HCT116 (cell line): ENCODE data around the gene IL1RAP. TPM values are rescaled to one million over a fixed set of nuclear protein-coding genes. Genes with fewer than 3 reads are reported as not detected.

Experiments used
- ATAC-seq: fragments of 200-7000 bp; cut with Tn5 transposase; 2 replicates; pipeline ENCODE4 v1.9.1; 2020; ENCODE audit warnings: mild to moderate bottlenecking, moderate library complexity
- BruUV-seq: library from RNA; stranded (reverse); fragments of 400-500 nt; replicated peaks from 2 replicates; lab custom pipeline; 2021; lab: Mats Ljungman, UMichigan
- CTCF ChIA-PET: fragments of 300-600 bp; sonication (Branson Sonifier 250); formaldehyde crosslinking; loops from one replicate; lab custom pipeline; 2021; ENCODE audit warnings: antibody characterized with exemption; lab: Charles Lee
- POLR2A ChIA-PET: fragments of 300-600, 350-600 bp; sonication (Branson Sonifier 250); formaldehyde crosslinking; loops from one replicate; lab custom pipeline; 2021; ENCODE audit warnings: antibody characterized with exemption; lab: Charles Lee
- RAD21 ChIA-PET, 2 experiments: fragments of 300-600 bp; sonication (Branson Sonifier 250); formaldehyde crosslinking; loops; one replicate each; lab custom pipeline; 2023; ENCODE audit warnings: low total read pairs in 2 of 2; ENCODE audit not compliant: uncharacterized antibody in 2 of 2, unreplicated experiment in 2 of 2, low non-redundant PET in 1 of 2; lab: Charles Lee
- DNase-seq: peaks from one replicate; pipeline ENCODE4 v3.0.0-alpha.2; 2010; ENCODE audit warnings: low read depth, low spot score
- H2AFZ ChIP-seq: fragments of 200-600 bp; shearing (Covaris generic), sonication (generic); 2 replicates; pipeline ENCODE4 v1.6.1; 2017; ENCODE audit warnings: low read depth, mixed run types, mixed read lengths, antibody characterized with exemption, low read length; ENCODE audit not compliant: poor library complexity, severe bottlenecking
- H3K27ac ChIP-seq: 2 replicates; pipeline ENCODE4 v1.5.1; 2012; ENCODE audit warnings: low read depth, low read length
- H3K27me3 ChIP-seq: fragments of 200-600 bp; sonication (generic); 2 replicates; pipeline ENCODE4 v1.6.1; 2016; ENCODE audit warnings: mixed run types, low read length, mixed read lengths; ENCODE audit not compliant: insufficient read depth
- H3K36me3 ChIP-seq, 2 experiments: fragments of 200-500 bp in 1 of 2; fragments of 200-600 bp in 1 of 2; sonication (Bioruptor generic) in 1 of 2; sonication (generic) in 1 of 2; 2 replicates each; pipeline versions ENCODE4 v1.5.1 to v1.6.1; 2014 to 2016; ENCODE audit warnings: low read length in 2 of 2, inconsistent platforms in 1 of 2, mixed read lengths in 1 of 2, mixed run types in 1 of 2; ENCODE audit not compliant: insufficient read depth in 2 of 2, control insufficient read depth in 1 of 2
- H3K4me1 ChIP-seq, 2 experiments: fragments of 200-600 bp in 1 of 2; sonication (generic) in 1 of 2; 2 replicates each; pipeline versions ENCODE4 v1.5.1 to v1.6.1; 2012 to 2017; ENCODE audit warnings: low read length in 2 of 2, inconsistent platforms in 1 of 2, mild to moderate bottlenecking in 1 of 2, mixed read lengths in 1 of 2, mixed run types in 1 of 2, moderate library complexity in 1 of 2; ENCODE audit not compliant: insufficient read depth in 2 of 2, control insufficient read depth in 1 of 2
- H3K4me2 ChIP-seq: fragments of 200-600 bp; sonication (generic); 2 replicates; pipeline ENCODE4 v1.6.1; 2017; ENCODE audit warnings: mixed run types, low read length, mixed read lengths
- H3K4me3 ChIP-seq, 2 experiments: fragments of 200-600 bp in 1 of 2; sonication (generic) in 1 of 2; replicated peaks in 1 of 2; 2 replicates each; pipeline ENCODE4 v1.5.1; 2011 to 2016; ENCODE audit warnings: low read length in 2 of 2, control low read depth in 1 of 2, low read depth in 1 of 2, mild to moderate bottlenecking in 1 of 2, mixed read lengths in 1 of 2, mixed run types in 1 of 2
- H3K79me2 ChIP-seq: fragments of 200-600 bp; sonication (generic); 2 replicates; pipeline ENCODE4 v1.6.1; 2017; ENCODE audit warnings: mild to moderate bottlenecking, mixed run types, low read length, moderate library complexity, mixed read lengths; ENCODE audit not compliant: insufficient read depth
- H3K9ac ChIP-seq: fragments of 200-600 bp; sonication (generic); 2 replicates; pipeline ENCODE4 v1.6.1; 2016; ENCODE audit warnings: low read length, mixed read lengths
- H3K9me2 ChIP-seq: fragments of 200-600 bp; sonication (generic), shearing (Covaris generic); 2 replicates; pipeline ENCODE4 v1.6.1; 2017; ENCODE audit warnings: mixed run types, mild to moderate bottlenecking, moderate library complexity; ENCODE audit not compliant: insufficient read depth
- H3K9me3 ChIP-seq, 2 experiments: fragments of 200-500 bp in 1 of 2; fragments of 200-600 bp in 1 of 2; sonication (Bioruptor generic) in 1 of 2; sonication (generic) in 1 of 2; 2 replicates each; pipeline ENCODE4 v1.6.1; 2014 to 2017; ENCODE audit warnings: low read length in 2 of 2, mixed read lengths in 2 of 2, inconsistent platforms in 1 of 2, low read depth in 1 of 2, mild to moderate bottlenecking in 1 of 2, mixed run types in 1 of 2, moderate library complexity in 1 of 2; ENCODE audit not compliant: control insufficient read depth in 1 of 2, insufficient read depth in 1 of 2
- H4K20me1 ChIP-seq: fragments of 200-600 bp; sonication (generic), shearing (Covaris generic); 2 replicates; pipeline ENCODE4 v1.6.1; 2017; ENCODE audit warnings: mixed run types, mild to moderate bottlenecking, moderate library complexity; ENCODE audit not compliant: insufficient read depth
- ATF3 ChIP-seq: IDR thresholded peaks from 2 replicates; pipeline ENCODE4 v1.6.1; 2012
- CEBPB ChIP-seq: IDR thresholded peaks from 2 replicates; pipeline ENCODE4 v1.6.1; 2012; ENCODE audit warnings: low read depth
- EZH2 ChIP-seq: fragments of 200-600 bp; sonication (generic); IDR thresholded peaks from 2 replicates; pipeline ENCODE4 v1.6.1; 2017; ENCODE audit warnings: antibody characterized with exemption, mixed run types
- FOSL1 ChIP-seq: IDR thresholded peaks from 2 replicates; pipeline ENCODE4 v1.6.1; 2012; ENCODE audit warnings: low read depth
- JUND ChIP-seq: IDR thresholded peaks from 2 replicates; pipeline ENCODE4 v1.6.1; 2012
- MAX ChIP-seq: IDR thresholded peaks from 2 replicates; pipeline ENCODE4 v1.6.1; 2012
- SP1 ChIP-seq: IDR thresholded peaks from 2 replicates; pipeline ENCODE4 v1.6.1; 2012; ENCODE audit warnings: low read depth
- SRF ChIP-seq: IDR thresholded peaks from 2 replicates; pipeline ENCODE4 v1.6.1; 2012; ENCODE audit warnings: low read depth
- TCF7L2 ChIP-seq: IDR thresholded peaks from 2 replicates; pipeline ENCODE4 v1.7.0; 2011; ENCODE audit warnings: borderline replicate concordance, inconsistent platforms; ENCODE audit not compliant: insufficient read depth, insufficient read length; ENCODE audit errors: extremely low read depth
- YY1 ChIP-seq: IDR thresholded peaks from 2 replicates; pipeline ENCODE4 v1.6.1; 2011; ENCODE audit warnings: low read length, low read depth, moderate library complexity, mild to moderate bottlenecking; ENCODE audit not compliant: insufficient replicate concordance; ENCODE audit errors: extremely low read depth
- ZNF274 ChIP-seq: fragments of 200-500 bp; sonication (Bioruptor generic); IDR thresholded peaks from 2 replicates; pipeline ENCODE4 v1.6.1; 2014; ENCODE audit warnings: mild to moderate bottlenecking, low read depth, low read length, inconsistent platforms
- intact Hi-C: fragments of 100-400 bp; cut with micrococcal nuclease; formaldehyde crosslinking; loops from 2 replicates; pipeline ENCODE4 v1.10.0; 2022
- total RNA-seq: library from RNA; stranded (reverse); gene quantifications from one replicate; pipeline ENCODE4 v1.2.1, GENCODE V29; 2021; ENCODE audit not compliant: unreplicated experiment
- TF ChIP-seq, protein P1 (sequence below): IDR thresholded peaks from 2 replicates; pipeline ENCODE4 v1.6.1; 2012; ENCODE audit warnings: low read depth

Gene IL1RAP
- total RNA-seq, 1 experiment from 2014 or later = 5.8 TPM

- H3K4me1 ChIP-seq = peaks cover 0 to 19% of the 10 kb centered on the region in 2 experiments; a peak in 1 of 4 replicates
- H3K36me3 ChIP-seq = no peaks in the 10 kb centered on the region
- POLR2A ChIA-PET = interaction anchor here (0.6 kb wide), 1 partner anchor 190 kb away, joined by 4 read pairs; no protein-coding TSS in a partner anchor
- ATAC-seq (peak; percentile 42), DNase-seq (no peak)
- no TSS peak for BruUV-seq
- RAD21 ChIA-PET = no interaction called here
- H3K9ac ChIP-seq = peak overlapping the region; percentile 59
- no peaks in the 10 kb centered on the region for H3K27me3 ChIP-seq
- TF ChIP-seq CEBPB (peak; percentile 35; the same call in 1 of the 2 replicates), ZNF274 (no peak), JUND (no peak), EZH2 (no peak)
- H3K79me2 ChIP-seq = no peaks in the 10 kb centered on the region
- peak overlapping the region; percentile 90 for H3K4me2 ChIP-seq
- no peak overlapping the region for H3K27ac ChIP-seq
- H3K4me3 ChIP-seq = peak overlapping the region; percentile 79 to 81
- H2AFZ ChIP-seq = peak overlapping the region; percentile 87
- no peaks in the 10 kb centered on the region for H3K9me3 ChIP-seq
- CTCF ChIA-PET = interaction anchor here (1.0 to 2.3 kb wide), 2 partner anchors 10 to 186 kb away, joined by 3 to 9 read pairs; no protein-coding TSS in a partner anchor
- intact Hi-C loops = no loop called here
- no peaks in the 10 kb centered on the region for H3K9me2 ChIP-seq
- no peaks in the 10 kb centered on the region for H4K20me1 ChIP-seq
Observed at GRCh38 chr3:190514413-190515153, 698 bp downstream of the IL1RAP start.

DNA sequence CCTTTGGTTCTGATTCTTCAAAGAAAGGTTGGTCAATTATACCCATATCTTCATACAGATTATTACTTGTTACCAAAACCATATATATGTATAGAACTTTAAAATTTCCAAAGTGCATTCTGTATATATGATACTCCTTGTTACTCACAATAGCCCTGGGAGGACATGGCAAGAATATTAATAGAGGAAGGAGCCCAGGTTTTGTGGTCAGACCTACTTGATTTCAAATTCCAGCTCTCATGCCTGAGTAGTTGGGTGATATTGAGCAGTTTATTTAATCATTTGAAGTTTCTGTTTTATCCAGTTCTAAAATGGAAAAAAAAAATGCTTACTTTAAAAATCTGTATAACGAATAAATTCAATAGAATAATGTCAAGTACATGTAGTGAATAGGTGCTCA lies 2.5 kb downstream of the IL1RAP start:
- BruUV-seq = no TSS peak
- no peaks in the 10 kb centered on the region for H3K36me3 ChIP-seq
- no peak for DNase-seq
- no peaks in the 10 kb centered on the region for H3K9me2 ChIP-seq
- no peak overlapping the region for H2AFZ ChIP-seq
- H3K4me1 ChIP-seq = peaks cover 0 to 19% of the 10 kb centered on the region in 2 experiments; a peak in 1 of 4 replicates
- CTCF ChIA-PET = no interaction called here
- intact Hi-C loops = no loop called here
- H4K20me1 ChIP-seq = no peaks in the 10 kb centered on the region
- H3K4me2 ChIP-seq = no peak overlapping the region
- H3K27me3 ChIP-seq = no peaks in the 10 kb centered on the region
- POLR2A ChIA-PET = no interaction called here
- no peak for ATAC-seq
- TF ChIP-seq CEBPB (no peak), MAX (no peak), JUND (no peak), FOSL1 (no peak), ATF3 (no peak), SP1 (no peak), EZH2 (no peak), TCF7L2 (no peak), YY1 (no peak), SRF (no peak)
- TF ChIP-seq, protein P1, sequence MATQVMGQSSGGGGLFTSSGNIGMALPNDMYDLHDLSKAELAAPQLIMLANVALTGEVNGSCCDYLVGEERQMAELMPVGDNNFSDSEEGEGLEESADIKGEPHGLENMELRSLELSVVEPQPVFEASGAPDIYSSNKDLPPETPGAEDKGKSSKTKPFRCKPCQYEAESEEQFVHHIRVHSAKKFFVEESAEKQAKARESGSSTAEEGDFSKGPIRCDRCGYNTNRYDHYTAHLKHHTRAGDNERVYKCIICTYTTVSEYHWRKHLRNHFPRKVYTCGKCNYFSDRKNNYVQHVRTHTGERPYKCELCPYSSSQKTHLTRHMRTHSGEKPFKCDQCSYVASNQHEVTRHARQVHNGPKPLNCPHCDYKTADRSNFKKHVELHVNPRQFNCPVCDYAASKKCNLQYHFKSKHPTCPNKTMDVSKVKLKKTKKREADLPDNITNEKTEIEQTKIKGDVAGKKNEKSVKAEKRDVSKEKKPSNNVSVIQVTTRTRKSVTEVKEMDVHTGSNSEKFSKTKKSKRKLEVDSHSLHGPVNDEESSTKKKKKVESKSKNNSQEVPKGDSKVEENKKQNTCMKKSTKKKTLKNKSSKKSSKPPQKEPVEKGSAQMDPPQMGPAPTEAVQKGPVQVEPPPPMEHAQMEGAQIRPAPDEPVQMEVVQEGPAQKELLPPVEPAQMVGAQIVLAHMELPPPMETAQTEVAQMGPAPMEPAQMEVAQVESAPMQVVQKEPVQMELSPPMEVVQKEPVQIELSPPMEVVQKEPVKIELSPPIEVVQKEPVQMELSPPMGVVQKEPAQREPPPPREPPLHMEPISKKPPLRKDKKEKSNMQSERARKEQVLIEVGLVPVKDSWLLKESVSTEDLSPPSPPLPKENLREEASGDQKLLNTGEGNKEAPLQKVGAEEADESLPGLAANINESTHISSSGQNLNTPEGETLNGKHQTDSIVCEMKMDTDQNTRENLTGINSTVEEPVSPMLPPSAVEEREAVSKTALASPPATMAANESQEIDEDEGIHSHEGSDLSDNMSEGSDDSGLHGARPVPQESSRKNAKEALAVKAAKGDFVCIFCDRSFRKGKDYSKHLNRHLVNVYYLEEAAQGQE = no peak
- no peaks in the 10 kb centered on the region for H3K9me3 ChIP-seq
- no peaks in the 10 kb centered on the region for H3K79me2 ChIP-seq
- H3K4me3 ChIP-seq = no peak overlapping the region
- no peak overlapping the region for H3K9ac ChIP-seq
- RAD21 ChIA-PET = no interaction called here
- no peak overlapping the region for H3K27ac ChIP-seq
